GM10847 (cell line): ENCODE measurements around the gene DNAJC1.

Source experiments
- POLR2A ChIP-seq: IDR thresholded peaks from 2 replicates; pipeline ENCODE4 v1.6.1; 2011; ENCODE audit not compliant: insufficient read length; ENCODE audit errors: extremely low read depth

DNAJC1 gene

GRCh38 chr10:21978191-21978862 is 25.2 kb downstream of the DNAJC1 start:
- TF ChIP-seq POLR2A = no peak

DNA sequence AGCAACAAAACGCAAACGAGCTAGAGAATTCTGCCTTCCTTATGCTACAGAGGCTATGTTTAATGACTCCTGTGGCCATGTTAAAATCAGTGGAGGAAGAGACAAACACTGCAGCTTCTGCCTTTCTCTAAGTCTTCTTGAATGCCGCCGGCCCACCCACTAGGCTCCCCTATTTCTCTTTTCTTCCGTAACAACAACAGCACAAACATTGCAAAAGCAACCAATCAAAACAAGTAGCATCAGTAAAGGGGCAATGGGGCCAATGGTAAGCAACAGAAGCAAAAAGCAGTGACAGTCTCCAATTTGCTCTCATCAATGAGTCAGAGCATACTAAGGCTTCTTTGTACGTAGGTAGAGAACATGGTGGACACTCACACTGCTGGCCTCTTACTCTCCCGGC is 26.8 kb downstream of the DNAJC1 start:
- no peak for TF ChIP-seq POLR2A

GRCh38 chr10:21976280-21976679 is 27.2 kb downstream of the DNAJC1 start:
- TF ChIP-seq POLR2A = no peak

GRCh38 chr10:21975378-21975990 is 28.0 kb downstream of the DNAJC1 start:
- no peak for TF ChIP-seq POLR2A

DNA sequence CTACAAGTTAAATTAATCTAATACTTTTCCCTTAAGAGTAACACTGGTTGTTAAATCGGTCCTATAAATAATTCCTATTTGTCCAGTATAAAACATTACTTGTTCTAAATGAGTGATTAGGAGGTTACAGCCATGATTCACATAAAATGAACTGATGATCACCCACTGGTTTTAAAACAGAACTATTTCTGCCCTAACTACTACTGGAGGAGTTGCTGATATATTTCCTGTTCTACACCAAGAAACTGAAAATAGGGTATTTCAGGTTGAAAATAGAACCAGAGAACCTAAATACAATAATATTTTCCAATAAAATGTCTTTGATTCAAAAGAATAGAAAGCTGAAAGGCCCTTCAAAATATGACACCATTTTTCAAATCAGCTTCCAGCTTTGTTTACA is 30.9 kb downstream of the DNAJC1 start:
- TF ChIP-seq POLR2A = no peak

- TF ChIP-seq POLR2A = no peak
Observed at GRCh38 chr10:21969326-21970287, 33.9 kb downstream of the DNAJC1 start.

- no peak for TF ChIP-seq POLR2A
Observed at GRCh38 chr10:21964983-21965665, 38.4 kb downstream of the DNAJC1 start.

GRCh38 chr10:21962358-21962757 is 41.2 kb downstream of the DNAJC1 start:
- TF ChIP-seq POLR2A = no peak

DNA sequence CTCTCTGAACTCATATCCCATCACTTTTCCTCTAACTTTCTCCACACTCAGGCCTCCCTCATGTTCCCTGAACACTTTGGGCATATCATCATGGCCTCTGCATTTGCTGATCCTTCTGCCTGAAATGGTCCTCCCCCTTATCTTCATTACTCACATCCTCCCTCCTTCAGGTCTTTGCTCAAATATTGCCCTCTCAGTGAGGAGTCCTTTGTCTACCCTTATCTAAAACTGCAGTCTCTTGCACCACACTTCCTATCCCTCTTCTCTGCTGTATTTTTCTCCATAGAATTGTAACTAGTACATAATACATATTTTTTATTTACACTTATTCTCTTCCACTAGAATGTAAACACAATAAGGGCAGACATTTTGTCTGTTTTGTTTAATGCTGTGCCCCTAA is 41.7 kb downstream of the DNAJC1 start:
- no peak for TF ChIP-seq POLR2A

GRCh38 chr10:21959998-21960397 is 43.5 kb downstream of the DNAJC1 start:
- no peak for TF ChIP-seq POLR2A

DNA sequence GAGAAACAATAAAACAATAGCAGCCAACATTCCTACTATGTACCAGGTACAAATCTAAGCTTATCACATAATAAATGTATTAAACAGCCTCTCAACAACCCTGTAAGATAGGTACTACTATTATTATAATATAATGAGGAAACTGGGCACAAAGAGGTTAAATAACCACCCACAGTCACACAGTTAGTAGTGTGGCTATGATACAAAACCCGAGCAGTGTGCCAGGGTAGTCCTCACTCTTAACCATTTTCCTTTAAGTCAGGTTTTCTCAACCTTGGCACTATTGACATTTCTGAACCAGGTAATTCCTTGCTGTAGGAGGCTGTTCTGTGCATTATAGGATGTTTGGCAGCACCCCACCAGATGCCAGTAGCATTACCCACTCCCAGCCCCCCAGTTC is 48.8 kb downstream of the DNAJC1 start:
- TF ChIP-seq POLR2A = no peak

DNA sequence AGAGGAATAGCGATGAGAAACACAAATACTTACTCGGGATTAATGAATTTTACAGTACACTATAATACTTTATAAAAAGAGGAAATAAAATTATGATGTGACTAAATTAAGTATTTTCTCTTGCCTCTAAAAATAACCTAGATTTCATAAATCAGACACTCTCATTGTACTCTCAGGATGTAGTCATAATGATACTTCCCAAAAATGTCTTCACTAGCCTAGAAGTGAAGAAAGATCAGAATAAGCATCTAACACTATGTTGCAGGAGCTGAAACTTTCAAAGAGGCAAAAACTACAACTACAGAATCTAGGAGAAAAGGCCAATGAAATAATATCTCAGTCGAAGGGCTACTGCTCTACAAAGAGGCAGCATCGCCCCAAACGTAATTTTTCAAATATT is 49.4 kb downstream of the DNAJC1 start:
- TF ChIP-seq POLR2A = no peak

DNA sequence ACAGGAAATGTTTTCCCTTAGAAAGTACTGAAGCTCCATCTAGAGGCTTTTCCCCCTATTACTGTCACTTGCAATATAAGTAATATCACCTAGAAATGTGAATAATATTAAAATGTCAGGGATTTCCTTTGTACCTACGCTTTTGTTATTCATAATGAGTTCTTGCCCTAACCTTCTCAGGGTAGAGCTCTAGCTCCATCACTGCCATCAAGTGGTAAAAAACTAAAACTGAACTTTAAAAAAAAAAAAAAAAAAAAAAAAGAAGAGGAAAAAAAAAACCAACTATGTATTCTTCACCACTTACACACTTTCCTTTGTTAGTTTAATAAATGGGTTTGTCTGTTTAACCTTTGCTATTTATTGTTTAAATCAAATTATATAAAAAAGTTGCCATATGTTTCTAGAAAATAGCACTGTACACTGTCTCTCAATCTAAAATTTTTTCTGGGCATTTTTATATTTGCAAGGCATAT is 49.9 kb downstream of the DNAJC1 start:
- TF ChIP-seq POLR2A = no peak

DNA sequence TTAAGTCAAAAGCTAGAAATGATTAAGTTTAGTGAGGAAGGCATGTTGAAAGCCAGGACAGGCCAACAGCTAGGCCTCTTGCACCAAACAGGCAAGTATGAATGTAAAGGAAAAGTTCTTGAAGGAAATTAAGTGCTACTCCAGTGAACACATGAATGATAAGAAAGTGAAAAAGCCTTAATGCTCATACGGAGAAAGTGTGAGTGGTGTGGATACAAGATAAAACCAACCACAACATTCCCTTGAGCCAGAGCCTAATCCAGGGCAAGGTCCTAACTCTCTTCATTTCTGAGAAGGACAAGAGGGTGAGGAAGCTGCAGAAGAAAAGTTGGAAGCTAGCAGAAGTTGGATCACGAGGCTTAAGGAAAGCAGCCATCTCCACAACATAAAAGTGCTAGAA is 53.0 kb downstream of the DNAJC1 start:
- no peak for TF ChIP-seq POLR2A

GRCh38 chr10:21946946-21947345 is 56.6 kb downstream of the DNAJC1 start:
- TF ChIP-seq POLR2A = no peak

DNA sequence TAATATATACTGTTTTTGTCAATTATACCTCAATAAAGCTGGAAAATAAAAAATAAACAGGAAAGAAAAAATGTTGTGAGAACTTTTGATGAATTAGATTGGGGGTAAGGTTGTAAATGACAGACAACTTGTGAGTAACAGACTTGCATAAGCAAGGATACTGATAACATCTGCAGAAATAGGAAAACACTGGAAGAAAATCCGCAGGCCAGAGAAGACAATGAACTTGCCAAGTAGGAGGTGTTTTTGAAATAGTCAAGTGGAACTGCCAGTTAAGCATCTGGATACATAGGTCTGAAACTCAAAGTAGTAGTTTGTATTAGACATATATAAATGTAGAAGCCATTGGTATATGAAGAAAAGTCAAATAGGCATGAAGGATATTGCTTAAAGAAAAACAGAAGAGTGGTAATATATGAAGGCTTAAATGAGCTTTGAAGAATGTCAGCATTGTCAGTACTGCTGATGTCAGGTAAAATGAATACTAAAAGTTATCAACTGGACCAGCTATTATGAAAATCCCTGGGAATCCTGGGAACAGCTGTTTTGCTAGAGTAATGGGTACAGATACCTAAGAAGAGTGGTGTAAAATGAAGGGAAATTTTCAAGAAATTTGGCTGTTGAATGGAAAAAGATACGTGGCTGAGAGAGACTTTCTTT is 58.7 kb downstream of the DNAJC1 start:
- TF ChIP-seq POLR2A = no peak
